Measurements from ENCODE around the gene LSM4.
"Not testable (repeated sequence)": the region's sequence is repeated elsewhere in the genome, so short reads cannot be mapped to it uniquely, and the experiment has no call there.

LSM4 gene

GRCh38 chr19:18322759-18323460 is at the start of gene LSM4:
TSS of gene LSM4 (minus strand) at chr19:18323076. CDS start at chr19:18323020, 56 bp downstream.
- DNase-seq: peak; percentile 100

GRCh38 chr19:18368504-18369222 is 45.8 kb upstream of the LSM4 start:
- DNase-seq: no peak

DNA sequence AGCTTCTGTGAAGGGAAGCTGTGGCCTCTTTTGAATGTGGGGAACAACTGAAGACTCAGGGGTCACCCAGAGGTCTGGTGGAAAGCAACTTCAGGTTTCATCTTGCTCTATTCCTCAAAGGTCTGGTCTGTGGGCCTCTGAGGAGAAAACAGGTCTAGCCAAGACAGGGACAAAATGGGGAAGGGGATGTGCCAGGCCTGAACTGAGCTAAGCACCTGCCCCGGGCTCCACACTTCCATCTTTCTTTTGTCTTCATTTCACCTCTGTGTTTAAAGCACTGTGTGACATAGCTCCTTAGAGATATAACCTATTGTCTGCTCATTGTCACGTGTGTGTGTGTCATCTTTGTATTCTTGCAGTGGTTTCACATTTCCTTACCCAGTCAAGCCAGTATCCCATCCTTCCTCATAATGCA is 43.2 kb upstream of the LSM4 start:
- DNase-seq: no peak

GRCh38 chr19:18364826-18365528 is 42.1 kb upstream of the LSM4 start:
- no peak for DNase-seq

DNA sequence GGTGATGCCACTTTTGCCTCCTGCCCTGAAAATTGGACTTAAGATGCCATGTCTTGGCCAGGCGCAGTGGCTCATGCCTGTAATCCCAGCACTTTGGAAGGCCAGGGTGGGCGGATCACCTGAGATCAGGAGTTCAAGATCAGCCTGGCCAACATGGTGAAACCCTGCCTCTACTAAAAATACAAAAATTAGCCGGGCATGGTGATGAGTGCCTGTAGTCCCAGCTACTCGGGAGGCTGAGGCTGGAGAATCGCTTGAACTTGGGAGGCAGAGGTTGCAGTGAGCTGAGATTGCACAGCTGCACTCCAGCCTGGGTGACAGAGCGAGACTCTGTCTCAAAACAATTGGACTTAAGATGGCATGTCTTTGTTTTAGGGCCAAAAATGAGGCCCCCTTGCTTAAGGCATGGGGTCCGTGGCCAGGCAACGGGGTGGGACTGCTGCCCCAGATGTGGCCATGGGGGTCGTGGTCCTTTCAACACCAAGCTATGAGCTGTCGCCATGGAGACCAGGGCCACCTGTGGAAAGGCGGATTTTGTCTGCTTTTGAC is 41.5 kb upstream of the LSM4 start:
- not testable (repeated sequence) for DNase-seq

- no peak for DNase-seq
Observed at GRCh38 chr19:18363787-18364186, 40.9 kb upstream of the LSM4 start.

GRCh38 chr19:18362934-18363542 is 40.2 kb upstream of the LSM4 start:
- no peak for DNase-seq

- DNase-seq: no peak
Observed at GRCh38 chr19:18361646-18362045, 38.8 kb upstream of the LSM4 start.

DNA sequence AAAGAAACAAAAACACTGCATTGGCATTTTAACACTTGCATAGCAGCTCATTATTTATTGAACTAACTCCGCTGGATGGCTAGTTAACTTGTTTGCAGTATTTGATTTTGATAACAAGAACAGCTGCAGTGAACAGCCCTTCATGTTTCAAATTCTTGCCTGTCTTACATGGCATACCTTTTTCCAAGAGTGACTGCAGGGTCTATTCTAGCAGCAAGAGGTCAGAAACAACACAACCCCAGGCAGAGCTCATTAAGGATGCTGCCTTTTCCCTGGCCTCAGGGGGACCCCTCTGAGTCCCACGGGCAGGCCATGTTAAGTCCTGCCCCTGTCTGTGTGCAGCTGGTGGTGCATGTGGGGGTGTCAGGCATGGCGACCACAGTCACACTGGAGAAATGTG is 34.2 kb upstream of the LSM4 start:
- DNase-seq: no peak

GRCh38 chr19:18354743-18355142 is 31.9 kb upstream of the LSM4 start:
- not testable (repeated sequence) for DNase-seq

- no peak for DNase-seq
Observed at GRCh38 chr19:18353378-18354005, 30.6 kb upstream of the LSM4 start.

GRCh38 chr19:18351544-18351943 is 28.7 kb upstream of the LSM4 start:
- no peak for DNase-seq

- no peak for DNase-seq
Observed at GRCh38 chr19:18350490-18350889, 27.6 kb upstream of the LSM4 start.

DNA sequence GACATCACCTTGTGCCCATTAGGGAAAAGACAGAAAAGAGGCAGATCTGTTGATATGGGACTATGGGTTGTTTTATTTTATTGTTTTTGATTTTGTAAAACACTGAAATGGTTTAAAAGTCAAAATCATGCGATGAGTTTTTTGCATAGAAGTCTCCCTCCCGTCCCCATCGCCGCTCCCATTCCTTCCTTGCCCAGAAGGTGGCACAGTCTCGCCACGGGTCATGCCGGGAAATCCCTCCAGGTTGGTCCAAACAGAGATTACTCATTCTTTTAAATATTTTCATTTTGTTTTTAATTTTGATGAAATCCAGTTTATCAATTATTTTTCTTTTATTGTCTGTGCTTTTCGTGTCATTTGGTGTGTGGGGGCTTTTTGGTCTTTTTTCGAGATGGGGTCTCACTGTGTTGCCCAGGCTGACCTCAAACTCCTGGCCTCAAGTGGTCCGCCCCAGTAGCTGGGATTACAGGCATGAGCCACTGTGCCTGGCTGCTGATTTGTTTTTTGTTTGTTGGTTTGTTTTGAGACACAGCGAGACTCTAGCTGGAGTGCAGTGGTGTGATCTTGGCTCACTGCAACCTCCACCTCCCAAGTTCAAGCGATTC is 26.8 kb upstream of the LSM4 start:
- peak; percentile 12 for DNase-seq

DNA sequence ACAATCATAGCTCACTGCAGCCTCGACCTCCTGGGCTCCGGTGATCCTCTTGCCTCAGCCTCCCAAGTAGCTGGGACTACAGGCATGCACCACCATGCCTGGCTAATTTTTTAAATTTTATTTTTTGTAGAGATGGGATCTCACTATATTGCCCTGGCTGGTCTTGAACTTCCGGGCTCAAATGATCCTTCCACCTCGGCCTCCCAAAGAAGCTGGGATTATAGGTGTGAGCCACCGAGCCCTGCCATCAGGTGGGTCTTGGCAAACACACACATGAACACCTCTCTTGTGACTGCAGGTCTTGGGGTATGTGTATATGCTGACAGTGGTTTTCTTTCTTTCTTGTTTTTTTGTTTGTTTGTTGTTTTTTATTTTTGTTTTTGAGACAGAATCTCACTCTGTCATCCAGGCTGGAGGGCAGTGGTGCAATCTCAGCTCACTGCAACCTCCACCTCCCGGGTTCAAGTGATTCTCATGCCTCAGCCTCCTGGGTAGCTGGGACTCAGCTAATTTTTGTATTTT is 26.0 kb upstream of the LSM4 start:
- not testable (repeated sequence) for DNase-seq

DNA sequence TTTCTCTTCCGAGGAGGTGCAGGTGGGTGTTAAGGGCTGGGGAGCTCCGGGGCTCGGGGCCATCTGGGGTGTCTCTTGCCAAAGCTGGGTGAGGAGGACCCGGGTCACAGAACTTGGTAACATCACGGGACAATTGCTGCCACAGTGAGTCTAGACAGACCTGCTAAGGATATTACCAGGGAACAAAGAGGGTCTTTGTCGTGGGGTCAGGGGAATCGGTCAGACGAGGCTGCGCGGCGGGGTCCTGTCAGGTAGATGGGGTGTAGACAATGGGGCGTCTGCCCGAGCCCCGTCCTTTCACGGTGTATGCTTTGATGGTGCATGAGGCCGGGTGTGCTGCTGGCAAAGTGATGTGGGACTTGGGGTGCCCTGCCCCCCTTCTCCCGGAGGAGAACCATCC is 25.3 kb upstream of the LSM4 start:
- DNase-seq: no peak

DNA sequence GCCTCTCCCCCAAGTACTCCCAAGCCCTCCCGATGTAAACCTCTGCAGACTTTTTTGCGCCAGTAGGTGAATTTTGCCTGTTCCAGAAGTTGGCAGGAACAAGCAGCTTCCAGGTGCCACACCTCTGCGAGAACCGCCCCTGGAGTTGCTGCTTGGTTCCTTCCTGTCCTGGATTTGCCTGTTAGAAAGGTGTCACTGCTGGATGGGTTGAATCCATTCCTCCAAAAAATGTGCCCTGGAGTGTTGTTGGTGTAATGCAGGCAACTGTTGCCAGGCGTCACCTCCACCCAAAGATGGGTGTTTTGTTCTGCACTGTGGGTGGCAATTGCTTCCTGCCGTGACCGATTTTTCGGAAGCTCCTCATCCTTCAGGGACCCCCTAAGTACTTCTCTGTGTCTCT is 23.2 kb upstream of the LSM4 start:
- DNase-seq: no peak

GRCh38 chr19:18345296-18345695 is 22.4 kb upstream of the LSM4 start:
- no peak for DNase-seq

DNA sequence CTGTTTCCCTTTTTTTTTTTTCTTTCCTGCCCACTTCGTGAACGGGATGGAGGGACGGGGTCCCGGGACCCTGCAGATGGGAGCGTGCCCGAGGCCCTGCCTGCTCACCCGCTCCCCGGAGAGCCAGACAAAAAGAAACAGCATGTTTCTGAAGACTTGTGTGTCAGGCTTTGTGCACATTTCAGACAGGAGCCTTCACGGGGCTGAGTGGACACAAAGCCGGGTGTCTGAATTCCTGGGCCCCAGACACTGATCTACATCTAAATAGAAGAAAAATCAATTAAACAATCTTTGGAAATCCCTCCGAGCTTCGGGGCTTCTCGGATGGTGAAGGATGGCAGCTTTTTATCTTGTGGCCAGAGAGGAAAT is 21.7 kb upstream of the LSM4 start:
- no peak for DNase-seq

DNA sequence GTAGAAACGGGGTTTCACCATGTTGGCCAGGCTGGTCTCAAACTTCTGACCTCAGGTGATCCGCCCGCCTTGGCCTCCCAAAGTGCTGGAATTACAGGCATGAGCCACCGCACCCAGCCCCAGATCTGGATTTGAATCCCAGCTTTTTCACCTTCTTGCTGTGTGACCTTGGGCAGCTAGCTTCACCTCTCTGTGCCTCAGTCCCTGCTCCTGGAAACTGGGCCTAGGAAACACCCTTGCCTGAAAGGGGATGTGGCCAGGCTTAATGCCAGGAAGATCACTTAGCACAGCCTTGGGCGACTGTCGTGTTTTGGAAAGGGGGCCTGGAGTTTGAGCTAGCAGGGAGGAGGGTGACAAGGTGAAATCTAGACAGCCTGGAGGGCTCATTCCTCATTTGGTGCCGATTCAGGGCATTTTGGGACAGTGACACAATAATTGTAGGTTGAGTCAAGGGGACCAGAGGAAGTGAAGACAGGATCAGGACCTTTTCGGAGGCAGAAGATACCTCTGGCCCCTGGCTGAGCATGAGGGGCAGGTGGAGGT is 19.3 kb upstream of the LSM4 start:
- DNase-seq: no peak

- DNase-seq: peak; percentile 84
Observed at GRCh38 chr19:18340990-18341868, 18.4 kb upstream of the LSM4 start.
